ENCODE data around the gene ALDH3B1.

DNA sequence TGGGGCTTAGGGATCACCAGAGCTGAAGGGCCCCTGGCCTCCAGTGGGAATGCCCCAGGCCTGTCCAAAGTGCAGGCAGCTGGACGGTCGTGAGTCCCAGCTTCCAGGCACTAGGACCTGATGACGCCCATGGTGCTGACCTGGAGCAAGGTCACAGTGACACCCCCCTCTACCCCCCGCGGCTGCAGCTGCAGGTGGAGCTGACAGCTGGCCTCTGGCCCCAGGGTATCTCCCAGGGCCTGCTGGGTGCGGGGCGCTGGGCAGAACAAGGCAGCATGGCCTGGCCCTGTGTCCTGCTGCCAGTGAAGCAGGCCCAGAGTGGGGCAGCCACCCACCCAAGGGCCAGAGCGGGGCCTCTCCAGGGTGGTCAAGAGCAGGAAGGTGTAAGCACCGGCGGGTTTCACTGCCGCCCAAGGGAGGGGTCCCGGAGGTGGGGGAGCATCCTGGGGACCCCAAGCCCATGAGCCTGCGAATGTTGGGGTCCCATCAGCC is 28.1 kb downstream of the ALDH3B1 start:
- no peak for TF ChIP-seq CTCF (conservative IDR thresholded peaks at IDR 0.05 in 1 of 2, IDR thresholded peaks at IDR 0.05 in 1 of 2; ENCODE audit: low read depth in 1 of 2, low read length in 2 of 2)
- no peak for TF ChIP-seq EZH2 (IDR thresholded peaks at IDR 0.05; ENCODE audit: low read length, missing control alignments)
